Measurements from ENCODE around the gene DIPK1A.

DIPK1A gene

GRCh38 chr1:92797297-92797696, 164.0 kb downstream of the DIPK1A start:
- H3K27me3 Mint-ChIP-seq (ENCODE audit: low read depth, poor library complexity), result peaks cover 9% of the 10 kb centered on the region
- H3K36me3 Mint-ChIP-seq (ENCODE audit: low read depth), result no peaks in the 10 kb centered on the region
- H3K4me3 Mint-ChIP-seq, result no peak overlapping the region
- no peaks in the 10 kb centered on the region for H3K9me3 Mint-ChIP-seq
- H3K4me1 Mint-ChIP-seq, result no peaks in the 10 kb centered on the region
- TF ChIP-seq CTCF (IDR thresholded peaks at IDR 0.05), result no peak
- DNase-seq, result no peak
- H3K27ac Mint-ChIP-seq, result no peak overlapping the region

GRCh38 chr1:92795166-92795565, 166.1 kb downstream of the DIPK1A start:
- TF ChIP-seq CTCF (IDR thresholded peaks at IDR 0.05), result no peak
- H3K4me1 Mint-ChIP-seq, result peaks cover 5% of the 10 kb centered on the region
- H3K36me3 Mint-ChIP-seq (ENCODE audit: low read depth), result no peaks in the 10 kb centered on the region
- DNase-seq, result no peak
- peaks cover 13% of the 10 kb centered on the region for H3K27me3 Mint-ChIP-seq (ENCODE audit: low read depth, poor library complexity)
- H3K4me3 Mint-ChIP-seq, result no peak overlapping the region
- H3K9me3 Mint-ChIP-seq, result no peaks in the 10 kb centered on the region
- H3K27ac Mint-ChIP-seq, result no peak overlapping the region

DNA sequence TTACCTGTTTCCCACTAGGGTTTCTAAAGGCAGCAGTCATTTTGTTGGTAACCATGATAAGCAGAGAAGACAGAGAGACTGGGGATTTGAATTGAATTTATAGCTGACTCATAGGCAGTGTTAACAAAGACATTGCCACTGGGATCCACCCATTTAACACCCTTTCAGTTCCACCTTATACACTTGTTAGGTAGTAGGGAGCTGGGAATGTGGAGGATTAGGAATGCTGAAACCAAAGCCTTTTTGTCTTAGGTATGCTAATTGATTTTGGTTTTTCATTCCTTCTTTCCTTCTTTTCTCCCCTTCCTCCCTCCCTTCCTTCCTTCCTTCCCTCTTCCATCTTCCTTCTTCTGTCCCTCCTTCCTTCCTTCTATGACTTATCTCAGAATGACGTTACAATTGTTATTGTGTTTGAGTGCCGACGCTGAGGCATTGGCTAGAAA, 168.9 kb downstream of the DIPK1A start:
- Mint-ChIP-seq H3K9me3 (no peaks in the 10 kb centered on the region), H3K4me3 (no peak overlapping the region), H3K36me3 (ENCODE audit: low read depth) (no peaks in the 10 kb centered on the region), H3K4me1 (peaks cover 5% of the 10 kb centered on the region), H3K27me3 (ENCODE audit: low read depth, poor library complexity) (peaks cover 16% of the 10 kb centered on the region), H3K27ac (no peak overlapping the region)
- TF ChIP-seq CTCF (IDR thresholded peaks at IDR 0.05), result no peak
- no peak for DNase-seq

All from nephron progenitor cell (in vitro differentiated cells).